NCI-H526 (cell line): ENCODE measurements around the gene SPATS2L.

ENCODE experiments used
- DNase-seq, 2 experiments: peaks; one replicate each; lab custom pipeline; 2025; lab: John Stamatoyannopoulos, UW

SPATS2L gene

GRCh38 chr2:200297100-200297499 is 9.4 kb upstream of the SPATS2L start:
- DNase-seq = no peak

- DNase-seq = no peak
Measured at GRCh38 chr2:200297989-200298388, 8.5 kb upstream of the SPATS2L start.

- DNase-seq = no peak
Measured at GRCh38 chr2:200298816-200299215, 7.7 kb upstream of the SPATS2L start.

- DNase-seq = no peak
Measured at GRCh38 chr2:200300065-200300464, 6.4 kb upstream of the SPATS2L start.

- no peak for DNase-seq
Measured at GRCh38 chr2:200300638-200301314, 5.7 kb upstream of the SPATS2L start.

- DNase-seq = no peak
Measured at GRCh38 chr2:200301953-200302858, 4.3 kb upstream of the SPATS2L start.

GRCh38 chr2:200302940-200303727 is 3.4 kb upstream of the SPATS2L start:
- DNase-seq = no peak

GRCh38 chr2:200305797-200306195 is 697 bp upstream of the SPATS2L start:
- DNase-seq = peak; percentile 68 to 72

GRCh38 chr2:200306931-200307723 is 634 bp downstream of the SPATS2L start:
- peak in 1 of 2 experiments; percentile 78 for DNase-seq

GRCh38 chr2:200307724-200308545 is 1.4 kb downstream of the SPATS2L start:
- peak in 1 of 2 experiments; percentile 11 for DNase-seq

- peak; percentile 27 to 60 for DNase-seq
Measured at GRCh38 chr2:200308546-200309295, 2.2 kb downstream of the SPATS2L start.

- no peak for DNase-seq
Measured at GRCh38 chr2:200309296-200310049, 3.0 kb downstream of the SPATS2L start.

- DNase-seq = no peak
Measured at GRCh38 chr2:200310545-200310971, 4.1 kb downstream of the SPATS2L start.

GRCh38 chr2:200311139-200311538 is 4.6 kb downstream of the SPATS2L start:
- DNase-seq = no peak

- no peak for DNase-seq
Measured at GRCh38 chr2:200314976-200315567, 8.6 kb downstream of the SPATS2L start.

GRCh38 chr2:200317975-200318374 is 11.5 kb downstream of the SPATS2L start:
- DNase-seq = peak in 1 of 2 experiments; percentile 19

GRCh38 chr2:200318940-200319435 is 12.5 kb downstream of the SPATS2L start:
- peak; percentile 48 to 51 for DNase-seq

GRCh38 chr2:200319548-200320337 is 13.2 kb downstream of the SPATS2L start:
- peak; percentile 95 to 96 for DNase-seq
